Mesendoderm (in vitro differentiated cells): Measurements from ENCODE around the gene KRTAP5-6.

ENCODE experiments used
- DNase-seq: peaks from one replicate; pipeline ENCODE4 v3.0.0; 2013
- H2AK5ac ChIP-seq: 2 replicates; pipeline ENCODE4 v1.6.1; 2013; ENCODE audit warnings: low read length, inconsistent platforms
- H2BK120ac ChIP-seq: 2 replicates; pipeline ENCODE4 v1.6.1; 2013; ENCODE audit warnings: low read depth, mild to moderate bottlenecking, low read length, moderate library complexity, mixed read lengths
- H2BK15ac ChIP-seq: replicated peaks from 2 replicates; pipeline ENCODE4 v1.6.1; 2013; ENCODE audit warnings: low read depth, mild to moderate bottlenecking, moderate library complexity
- H2BK5ac ChIP-seq: 2 replicates; pipeline ENCODE4 v1.6.1; 2013; ENCODE audit warnings: low read length, inconsistent platforms
- H3K18ac ChIP-seq: 2 replicates; pipeline ENCODE4 v1.6.1; 2013; ENCODE audit warnings: mild to moderate bottlenecking, low read length, mixed read lengths
- H3K23ac ChIP-seq: one replicate; pipeline ENCODE4 v1.6.1; 2013; ENCODE audit warnings: low read length
- H3K27ac ChIP-seq: 2 replicates; pipeline ENCODE4 v1.5.1; 2013; ENCODE audit warnings: low read depth, mild to moderate bottlenecking, inconsistent platforms, low read length, moderate library complexity
- H3K27me3 ChIP-seq: 2 replicates; pipeline ENCODE4 v1.6.1; 2013; ENCODE audit warnings: low read length, control low read depth, mild to moderate bottlenecking, inconsistent platforms; ENCODE audit not compliant: insufficient read depth, poor library complexity
- H3K36me3 ChIP-seq: 2 replicates; pipeline ENCODE4 v1.6.1; 2013; ENCODE audit warnings: low read length, inconsistent platforms; ENCODE audit not compliant: control insufficient read depth, insufficient read depth
- H3K4ac ChIP-seq: one replicate; pipeline ENCODE4 v1.6.1; 2013; ENCODE audit warnings: low read depth, mild to moderate bottlenecking, low read length, moderate library complexity
- H3K4me1 ChIP-seq: 2 replicates; pipeline ENCODE4 v1.6.1; 2013; ENCODE audit warnings: low read depth, low read length, inconsistent platforms; ENCODE audit not compliant: control insufficient read depth
- H3K4me2 ChIP-seq: 2 replicates; pipeline ENCODE4 v1.6.1; 2013; ENCODE audit warnings: low read length
- H3K4me3 ChIP-seq: 2 replicates; pipeline ENCODE4 v1.5.1; 2013; ENCODE audit warnings: mild to moderate bottlenecking, low read length
- H3K56ac ChIP-seq: one replicate; pipeline ENCODE4 v1.6.1; 2013; ENCODE audit warnings: low read length
- H3K79me1 ChIP-seq: 2 replicates; pipeline ENCODE4 v1.6.1; 2013; ENCODE audit warnings: low read length, inconsistent platforms
- H3K79me2 ChIP-seq: 2 replicates; pipeline ENCODE4 v1.6.1; 2013; ENCODE audit warnings: mild to moderate bottlenecking, low read length; ENCODE audit not compliant: control insufficient read depth, insufficient read depth
- H3K9ac ChIP-seq: 2 replicates; pipeline ENCODE4 v1.6.1; 2013; ENCODE audit warnings: low read length, inconsistent platforms
- H4K5ac ChIP-seq: one replicate; pipeline ENCODE4 v1.6.1; 2013; ENCODE audit warnings: low read length
- H4K8ac ChIP-seq: one replicate; pipeline ENCODE4 v1.6.1; 2013; ENCODE audit warnings: low read depth, mild to moderate bottlenecking, control low read depth, low read length, moderate library complexity
- WGBS: extraction: QIAGEN DNeasy Blood & Tissue Kit; methylation state at CpG from one replicate; pipeline ENCODE4 v1.1.7; 2013; ENCODE audit warnings: low lambda C conversion rate, missing lambda C conversion rate; ENCODE audit not compliant: insufficient coverage; ENCODE audit errors: extremely low coverage; 5-methylcytosine and 5-hydroxymethylcytosine counted together

Gene KRTAP5-6

GRCh38 chr11:1672613-1673350, 24.2 kb upstream of the KRTAP5-6 start:
- no CpG with 5 or more reads among the region's 15 CpGs for WGBS

GRCh38 chr11:1673446-1674172, 23.4 kb upstream of the KRTAP5-6 start:
- no peak overlapping the region for H4K5ac ChIP-seq
- no peak overlapping the region for H3K9ac ChIP-seq
- H3K27me3 ChIP-seq: no peaks in the 10 kb centered on the region
- no CpG with 5 or more reads among the region's 11 CpGs for WGBS
- no peak overlapping the region for H3K4me3 ChIP-seq
- no peak overlapping the region for H2BK15ac ChIP-seq
- H3K27ac ChIP-seq: no peak overlapping the region
- H3K4ac ChIP-seq: no peak overlapping the region
- H3K56ac ChIP-seq: no peak overlapping the region
- H2BK120ac ChIP-seq: no peak overlapping the region
- no peak overlapping the region for H2AK5ac ChIP-seq
- no peak overlapping the region for H3K18ac ChIP-seq
- DNase-seq: no peak
- H3K4me1 ChIP-seq: no peaks in the 10 kb centered on the region
- no peak overlapping the region for H3K4me2 ChIP-seq
- no peaks in the 10 kb centered on the region for H3K36me3 ChIP-seq
- no peaks in the 10 kb centered on the region for H3K79me1 ChIP-seq
- H3K79me2 ChIP-seq: no peaks in the 10 kb centered on the region
- H2BK5ac ChIP-seq: no peak overlapping the region
- no peak overlapping the region for H3K23ac ChIP-seq
- H4K8ac ChIP-seq: no peak overlapping the region

More at GRCh38 chr11:1672613-1673350, 24.2 kb upstream of the KRTAP5-6 start:
- Histone ChIP-seq H4K5ac (no peak overlapping the region), H3K4me3 (no peak overlapping the region), H3K23ac (no peak overlapping the region), H2BK120ac (no peak overlapping the region), H2BK5ac (no peak overlapping the region), H3K18ac (no peak overlapping the region), H3K4ac (no peak overlapping the region), H3K27me3 (no peaks in the 10 kb centered on the region), H3K4me1 (no peaks in the 10 kb centered on the region), H4K8ac (no peak overlapping the region), H3K79me2 (no peaks in the 10 kb centered on the region), H3K36me3 (no peaks in the 10 kb centered on the region), H3K56ac (no peak overlapping the region), H3K27ac (no peak overlapping the region), H2BK15ac (no peak overlapping the region), H3K4me2 (no peak overlapping the region), H2AK5ac (no peak overlapping the region), H3K9ac (no peak overlapping the region), H3K79me1 (no peaks in the 10 kb centered on the region)
- DNase-seq: no peak

- H2BK15ac ChIP-seq: no peak overlapping the region
- H2BK5ac ChIP-seq: no peak overlapping the region
- no peaks in the 10 kb centered on the region for H3K36me3 ChIP-seq
- H4K5ac ChIP-seq: no peak overlapping the region
- H3K79me1 ChIP-seq: no peaks in the 10 kb centered on the region
- no CpG with 5 or more reads among the region's 21 CpGs for WGBS
- H3K27ac ChIP-seq: no peak overlapping the region
- H3K4me1 ChIP-seq: no peaks in the 10 kb centered on the region
- H3K56ac ChIP-seq: no peak overlapping the region
- H4K8ac ChIP-seq: no peak overlapping the region
- no peak overlapping the region for H3K4me3 ChIP-seq
- H3K4ac ChIP-seq: no peak overlapping the region
- no peak for DNase-seq
- no peak overlapping the region for H3K18ac ChIP-seq
- no peak overlapping the region for H3K4me2 ChIP-seq
- H3K79me2 ChIP-seq: no peaks in the 10 kb centered on the region
- H3K23ac ChIP-seq: no peak overlapping the region
- H2BK120ac ChIP-seq: no peak overlapping the region
- H2AK5ac ChIP-seq: no peak overlapping the region
- no peak overlapping the region for H3K9ac ChIP-seq
- H3K27me3 ChIP-seq: no peaks in the 10 kb centered on the region
These were observed 22.5 kb upstream of the KRTAP5-6 start for GRCh38 chr11:1674173-1675131.

GRCh38 chr11:1675536-1676228, 21.3 kb upstream of the KRTAP5-6 start:
- DNase-seq: no peak
- H2BK5ac ChIP-seq: no peak overlapping the region
- no peak overlapping the region for H3K4me3 ChIP-seq
- H3K4ac ChIP-seq: no peak overlapping the region
- no peak overlapping the region for H2AK5ac ChIP-seq
- H3K4me2 ChIP-seq: no peak overlapping the region
- H3K56ac ChIP-seq: no peak overlapping the region
- H3K18ac ChIP-seq: no peak overlapping the region
- H3K27ac ChIP-seq: no peak overlapping the region
- no peaks in the 10 kb centered on the region for H3K4me1 ChIP-seq
- H3K23ac ChIP-seq: no peak overlapping the region
- no peak overlapping the region for H4K5ac ChIP-seq
- H3K27me3 ChIP-seq: no peaks in the 10 kb centered on the region
- no CpG with 5 or more reads among the region's 11 CpGs for WGBS
- no peaks in the 10 kb centered on the region for H3K36me3 ChIP-seq
- no peaks in the 10 kb centered on the region for H3K79me2 ChIP-seq
- H2BK120ac ChIP-seq: no peak overlapping the region
- no peak overlapping the region for H4K8ac ChIP-seq
- H2BK15ac ChIP-seq: no peak overlapping the region
- H3K9ac ChIP-seq: no peak overlapping the region
- H3K79me1 ChIP-seq: no peaks in the 10 kb centered on the region

GRCh38 chr11:1676229-1676740, 20.7 kb upstream of the KRTAP5-6 start:
- H3K79me2 ChIP-seq: no peaks in the 10 kb centered on the region
- no peak overlapping the region for H3K9ac ChIP-seq
- no peaks in the 10 kb centered on the region for H3K27me3 ChIP-seq
- H4K5ac ChIP-seq: no peak overlapping the region
- H2AK5ac ChIP-seq: no peak overlapping the region
- H2BK120ac ChIP-seq: no peak overlapping the region
- no peaks in the 10 kb centered on the region for H3K79me1 ChIP-seq
- WGBS: no CpG with 5 or more reads among the region's 7 CpGs
- no peak overlapping the region for H3K56ac ChIP-seq
- no peak overlapping the region for H3K4me3 ChIP-seq
- H3K23ac ChIP-seq: no peak overlapping the region
- H2BK15ac ChIP-seq: no peak overlapping the region
- no peaks in the 10 kb centered on the region for H3K4me1 ChIP-seq
- H3K36me3 ChIP-seq: no peaks in the 10 kb centered on the region
- no peak overlapping the region for H3K4ac ChIP-seq
- H4K8ac ChIP-seq: no peak overlapping the region
- no peak for DNase-seq
- H3K27ac ChIP-seq: no peak overlapping the region
- H3K4me2 ChIP-seq: no peak overlapping the region
- no peak overlapping the region for H3K18ac ChIP-seq
- H2BK5ac ChIP-seq: no peak overlapping the region
